GM06990 (cell line): ENCODE measurements around the gene DMC1.
A peak's percentile ranks its signal among the peaks of the same experiment; 100 is the strongest.

ENCODE experiments used
- DNase-seq: peaks from one replicate; pipeline ENCODE4 v3.0.0-alpha.2; 2011; ENCODE audit not compliant: insufficient read length; ENCODE audit errors: extremely low read depth
- H3K27me3 ChIP-seq: replicated peaks from 2 replicates; pipeline ENCODE4 v1.6.0; 2011; ENCODE audit warnings: low read length; ENCODE audit not compliant: control insufficient read depth, insufficient read depth
- H3K36me3 ChIP-seq: 2 replicates; pipeline ENCODE4 v1.5.1; 2011; ENCODE audit warnings: low read length; ENCODE audit not compliant: control insufficient read depth, insufficient read depth
- H3K4me3 ChIP-seq: replicated peaks from 2 replicates; pipeline ENCODE4 v1.5.1; 2011; ENCODE audit warnings: low read depth, mild to moderate bottlenecking, control low read depth, low read length
- CTCF ChIP-seq: IDR thresholded peaks from 2 replicates; pipeline ENCODE4 v1.5.1; 2011; ENCODE audit warnings: low read length, control low read depth, mild to moderate bottlenecking, inconsistent platforms; ENCODE audit not compliant: insufficient read depth, poor library complexity, severe bottlenecking

DMC1 gene

GRCh38 chr22:38503021-38503420 lies 67.0 kb downstream of the DMC1 start:
- peak overlapping the region; percentile 95 for H3K4me3 ChIP-seq

GRCh38 chr22:38501797-38502672 lies 67.9 kb downstream of the DMC1 start:
- no peak for TF ChIP-seq CTCF
- no peak for DNase-seq
- Histone ChIP-seq H3K27me3 (no peaks in the 10 kb centered on the region), H3K36me3 (peaks cover 19% of the 10 kb centered on the region), H3K4me3 (no peak overlapping the region)

More at GRCh38 chr22:38503021-38503420, 67.0 kb downstream of the DMC1 start:
- no peaks in the 10 kb centered on the region for H3K27me3 ChIP-seq
- H3K36me3 ChIP-seq, result peaks cover 15% of the 10 kb centered on the region
- no peak for TF ChIP-seq CTCF
- no peak for DNase-seq

GRCh38 chr22:38497869-38498268 lies 72.1 kb downstream of the DMC1 start:
- Histone ChIP-seq H3K27me3 (no peaks in the 10 kb centered on the region), H3K36me3 (peaks cover 39% of the 10 kb centered on the region), H3K4me3 (no peak overlapping the region)
- no peak for TF ChIP-seq CTCF
- DNase-seq, result no peak

- peaks cover 40% of the 10 kb centered on the region for H3K36me3 ChIP-seq
- no peaks in the 10 kb centered on the region for H3K27me3 ChIP-seq
- no peak for TF ChIP-seq CTCF
- no peak overlapping the region for H3K4me3 ChIP-seq
- no peak for DNase-seq
These were observed 75.0 kb downstream of the DMC1 start for GRCh38 chr22:38494939-38495338.

GRCh38 chr22:38494498-38494897 lies 75.5 kb downstream of the DMC1 start:
- H3K27me3 ChIP-seq, result no peaks in the 10 kb centered on the region
- TF ChIP-seq CTCF, result no peak
- peaks cover 44% of the 10 kb centered on the region for H3K36me3 ChIP-seq
- no peak for DNase-seq
- H3K4me3 ChIP-seq, result no peak overlapping the region
